Breast epithelium (tissue), 3 donors: Measurements from ENCODE around the gene TUBA1C.

ENCODE experiments used
- POLR2A ChIP-seq: fragments of 450-650 bp; IDR thresholded peaks from one replicate; pipeline ENCODE4 v1.6.1; 2016; ENCODE audit warnings: antibody characterized with exemption, mild to moderate bottlenecking, moderate library complexity
- POLR2AphosphoS5 ChIP-seq, 3 donors: sonication (generic); formaldehyde crosslinking; IDR thresholded peaks; one replicate each; pipeline ENCODE4 v1.6.1; 2017; ENCODE audit warnings: antibody characterized with exemption in 3 of 3
- TF ChIP-seq, protein P1 (sequence below), 3 donors: fragments of 450-650 bp; IDR thresholded peaks; one replicate each; pipeline ENCODE4 v1.5.1; 2016 to 2017; ENCODE audit warnings: antibody characterized with exemption in 3 of 3, mild to moderate bottlenecking in 3 of 3, moderate library complexity in 3 of 3

DNA sequence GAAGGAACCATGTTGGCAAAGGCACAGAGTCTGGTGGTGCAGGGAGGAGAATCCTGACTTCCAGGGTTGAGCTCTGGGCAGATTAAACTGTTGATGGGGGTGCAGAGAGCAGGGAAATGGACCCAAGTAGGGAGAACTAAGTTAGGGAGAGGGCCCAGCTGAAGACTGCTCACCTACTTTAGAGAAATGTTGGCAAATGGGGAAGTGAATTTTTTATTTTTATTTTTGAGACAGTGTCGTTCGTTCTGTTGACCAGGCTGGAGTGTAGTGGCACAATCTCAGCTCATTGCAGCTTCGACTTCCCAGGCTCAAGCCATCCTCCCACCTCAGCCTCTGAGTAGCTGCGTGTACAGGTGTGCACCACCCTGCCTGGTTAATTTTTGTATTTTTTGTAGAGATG lies 43.9 kb upstream of the TUBA1C start:
- TF ChIP-seq, protein P1, sequence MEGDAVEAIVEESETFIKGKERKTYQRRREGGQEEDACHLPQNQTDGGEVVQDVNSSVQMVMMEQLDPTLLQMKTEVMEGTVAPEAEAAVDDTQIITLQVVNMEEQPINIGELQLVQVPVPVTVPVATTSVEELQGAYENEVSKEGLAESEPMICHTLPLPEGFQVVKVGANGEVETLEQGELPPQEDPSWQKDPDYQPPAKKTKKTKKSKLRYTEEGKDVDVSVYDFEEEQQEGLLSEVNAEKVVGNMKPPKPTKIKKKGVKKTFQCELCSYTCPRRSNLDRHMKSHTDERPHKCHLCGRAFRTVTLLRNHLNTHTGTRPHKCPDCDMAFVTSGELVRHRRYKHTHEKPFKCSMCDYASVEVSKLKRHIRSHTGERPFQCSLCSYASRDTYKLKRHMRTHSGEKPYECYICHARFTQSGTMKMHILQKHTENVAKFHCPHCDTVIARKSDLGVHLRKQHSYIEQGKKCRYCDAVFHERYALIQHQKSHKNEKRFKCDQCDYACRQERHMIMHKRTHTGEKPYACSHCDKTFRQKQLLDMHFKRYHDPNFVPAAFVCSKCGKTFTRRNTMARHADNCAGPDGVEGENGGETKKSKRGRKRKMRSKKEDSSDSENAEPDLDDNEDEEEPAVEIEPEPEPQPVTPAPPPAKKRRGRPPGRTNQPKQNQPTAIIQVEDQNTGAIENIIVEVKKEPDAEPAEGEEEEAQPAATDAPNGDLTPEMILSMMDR (IDR thresholded peaks at IDR 0.05) = no peak
- TF ChIP-seq POLR2AphosphoS5 (IDR thresholded peaks at IDR 0.05) = no peak
- TF ChIP-seq POLR2A = no peak
